HG03432 (cell line): ENCODE measurements around the gene ART3.
"Not testable (repeated sequence)": the region's sequence is repeated elsewhere in the genome, so short reads cannot be mapped to it uniquely, and the experiment has no call there.

ENCODE experiments used
- ATAC-seq: cut with Tn5 transposase; IDR thresholded peaks from one replicate; pipeline ENCODE4 v1.9.1; 2021; ENCODE audit warnings: mild to moderate bottlenecking, moderate library complexity; ENCODE audit not compliant: unreplicated experiment

Gene ART3, protein sequence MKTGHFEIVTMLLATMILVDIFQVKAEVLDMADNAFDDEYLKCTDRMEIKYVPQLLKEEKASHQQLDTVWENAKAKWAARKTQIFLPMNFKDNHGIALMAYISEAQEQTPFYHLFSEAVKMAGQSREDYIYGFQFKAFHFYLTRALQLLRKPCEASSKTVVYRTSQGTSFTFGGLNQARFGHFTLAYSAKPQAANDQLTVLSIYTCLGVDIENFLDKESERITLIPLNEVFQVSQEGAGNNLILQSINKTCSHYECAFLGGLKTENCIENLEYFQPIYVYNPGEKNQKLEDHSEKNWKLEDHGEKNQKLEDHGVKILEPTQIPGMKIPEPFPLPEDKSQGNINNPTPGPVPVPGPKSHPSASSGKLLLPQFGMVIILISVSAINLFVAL

GRCh38 chr4:76074468-76074867 lies at the start of gene ART3:
Gene ART3 (plus strand): TSS chr4:76074709. CDS start chr4:76075890, 1,181 bp downstream.
- ATAC-seq, result no peak

GRCh38 chr4:76028350-76028765 lies 46.2 kb upstream of the ART3 start:
- ATAC-seq, result no peak

DNA sequence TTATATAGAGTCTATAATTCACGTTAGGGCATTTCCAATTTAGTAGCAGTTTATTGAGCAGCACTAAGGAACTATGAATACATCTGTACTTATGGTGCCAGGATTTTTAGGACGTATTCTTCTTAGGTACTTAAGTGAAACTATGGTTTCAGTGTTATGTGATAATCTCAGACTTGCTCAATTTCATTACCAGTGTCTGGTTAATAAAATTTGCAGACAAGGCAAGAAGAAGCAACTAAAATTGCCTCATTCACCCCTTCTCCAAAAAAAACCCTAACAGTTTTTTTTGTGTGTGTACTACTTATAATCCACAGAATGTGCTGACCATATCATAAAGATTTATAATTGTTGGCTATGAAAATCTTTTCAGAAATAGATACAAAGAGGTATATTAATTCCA lies 45.2 kb upstream of the ART3 start:
- no peak for ATAC-seq

DNA sequence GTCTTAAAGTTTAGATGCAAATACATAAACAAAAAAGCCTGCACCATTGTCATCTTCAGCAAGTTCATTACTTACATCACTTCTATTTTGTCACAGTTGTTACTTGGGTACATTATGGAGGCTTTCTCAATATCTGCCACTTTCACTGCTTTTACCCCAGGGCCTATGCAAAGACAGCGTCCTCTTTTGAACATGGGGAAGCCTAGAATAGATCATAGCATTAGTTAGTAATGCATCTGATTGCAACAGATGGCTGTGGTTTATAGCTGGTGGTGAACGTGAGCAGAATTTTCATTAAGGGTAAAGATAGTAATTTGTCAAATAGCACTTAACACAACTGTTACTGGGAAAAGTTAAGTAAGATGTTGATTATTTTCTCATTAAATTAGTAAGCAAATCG lies 39.4 kb upstream of the ART3 start:
- no peak for ATAC-seq

- ATAC-seq, result no peak
These were observed 38.6 kb upstream of the ART3 start, which contains the start of gene CXCL11 for GRCh38 chr4:76035799-76036380. Gene CXCL11 (minus strand): TSS chr4:76036070. CDS start chr4:76035987, 83 bp downstream.

GRCh38 chr4:76036855-76037254 lies 37.7 kb upstream of the ART3 start:
- ATAC-seq, result no peak

DNA sequence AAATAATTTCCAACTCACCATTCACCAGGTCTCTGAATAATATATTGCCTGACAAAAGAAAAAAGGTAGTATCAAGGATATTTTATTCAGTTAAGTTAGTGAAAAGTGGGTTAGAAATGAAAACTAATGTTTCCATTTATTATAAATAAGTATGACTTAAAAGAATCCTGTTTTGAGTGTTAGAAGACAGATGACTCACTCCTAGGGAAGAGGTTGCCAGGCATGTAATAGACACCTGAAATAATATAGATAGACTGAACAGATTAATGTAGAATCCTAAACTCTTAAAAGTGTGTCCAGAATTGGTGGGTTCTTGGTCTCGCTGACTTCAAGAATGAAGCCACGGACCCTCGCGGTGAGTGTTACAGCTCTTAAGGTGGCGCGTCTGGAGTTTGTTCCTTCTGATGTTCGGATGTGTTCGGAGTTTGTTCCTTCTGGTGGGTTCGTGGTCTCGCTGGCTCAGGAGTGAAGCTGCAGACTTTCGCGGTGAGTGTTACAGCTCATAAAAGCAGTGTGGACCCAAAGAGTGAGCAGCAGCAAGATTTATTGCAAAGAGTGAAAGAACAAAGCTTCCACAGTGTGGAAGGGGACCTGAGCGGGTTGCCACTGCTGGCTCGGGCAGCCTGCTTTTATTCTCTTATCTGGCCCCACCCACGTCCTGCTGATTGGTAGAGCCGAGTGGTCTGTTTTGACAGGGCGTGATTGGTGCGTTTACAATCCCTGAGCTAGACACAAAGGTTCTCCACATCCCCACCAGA lies 32.1 kb upstream of the ART3 start:
- ATAC-seq, result not testable (repeated sequence)

GRCh38 chr4:76043306-76043705 lies 31.2 kb upstream of the ART3 start:
- not testable (repeated sequence) for ATAC-seq

- not testable (repeated sequence) for ATAC-seq
These were observed 29.8 kb upstream of the ART3 start for GRCh38 chr4:76044686-76045085.

DNA sequence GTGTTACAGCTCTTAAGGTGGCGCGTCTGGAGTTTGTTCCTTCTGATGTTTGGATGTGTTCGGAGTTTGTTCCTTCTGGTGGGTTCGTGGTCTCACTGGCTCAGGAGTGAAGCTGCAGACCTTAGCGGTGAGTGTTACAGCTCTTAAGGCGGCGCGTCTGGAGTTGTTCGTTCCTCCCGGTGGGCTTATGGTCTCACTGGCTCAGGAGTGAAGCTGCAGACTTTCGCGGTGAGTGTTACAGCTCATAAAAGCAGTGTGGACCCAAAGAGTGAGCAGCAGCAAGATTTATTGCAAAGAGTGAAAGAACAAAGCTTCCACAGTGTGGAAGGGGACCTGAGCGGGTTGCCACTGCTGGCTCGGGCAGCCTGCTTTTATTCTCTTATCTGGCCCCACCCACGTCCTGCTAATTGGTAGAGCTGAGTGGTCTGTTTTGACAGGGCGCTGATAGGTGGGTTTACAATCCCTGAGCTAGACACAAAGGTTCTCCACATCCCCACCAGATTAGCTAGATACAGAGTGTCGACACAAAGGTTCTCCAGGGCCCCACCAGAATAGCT lies 24.6 kb upstream of the ART3 start:
- not testable (repeated sequence) for ATAC-seq

- not testable (repeated sequence) for ATAC-seq
These were observed 23.9 kb upstream of the ART3 start for GRCh38 chr4:76050560-76051050.

GRCh38 chr4:76053730-76054129 lies 20.8 kb upstream of the ART3 start:
- no peak for ATAC-seq

DNA sequence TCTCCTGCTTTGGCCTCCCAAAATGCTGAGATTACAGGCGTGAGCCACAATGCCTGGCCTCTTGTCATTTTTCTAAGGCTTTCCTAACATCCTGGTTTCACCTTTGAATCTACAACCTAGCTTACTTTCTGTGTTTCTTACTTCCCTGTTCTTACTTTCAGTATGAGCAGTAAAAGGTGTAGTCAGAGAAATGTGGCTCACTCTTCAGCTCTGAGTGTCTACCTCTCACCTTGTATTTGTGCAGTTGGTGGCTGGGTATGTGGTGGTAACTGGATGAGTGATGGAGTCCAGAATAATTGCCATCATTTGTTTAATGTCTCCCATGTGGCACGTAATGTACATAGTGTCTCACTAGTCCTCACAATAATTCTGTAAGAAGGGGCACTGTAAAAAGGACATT lies 19.5 kb upstream of the ART3 start:
- ATAC-seq, result peak; percentile 97

DNA sequence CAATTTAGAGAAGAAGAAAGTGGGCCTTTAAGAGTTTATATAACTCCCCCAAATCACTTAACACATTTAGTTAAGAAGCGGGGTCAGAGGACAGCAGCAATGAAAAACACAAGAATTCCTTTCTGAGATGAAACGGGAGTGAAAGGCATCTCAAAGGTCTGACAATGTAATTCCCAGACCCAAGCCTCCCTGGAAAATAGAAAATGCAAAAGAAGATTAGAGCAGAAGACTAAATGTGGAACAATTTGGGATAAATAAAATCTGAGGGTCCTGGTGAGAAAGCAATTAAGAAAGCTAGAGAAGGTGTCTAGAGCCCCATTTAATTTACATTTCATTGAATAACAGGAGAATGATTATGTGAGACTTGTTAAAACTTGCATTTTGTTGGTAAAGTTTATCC lies 19.1 kb upstream of the ART3 start:
- no peak for ATAC-seq

DNA sequence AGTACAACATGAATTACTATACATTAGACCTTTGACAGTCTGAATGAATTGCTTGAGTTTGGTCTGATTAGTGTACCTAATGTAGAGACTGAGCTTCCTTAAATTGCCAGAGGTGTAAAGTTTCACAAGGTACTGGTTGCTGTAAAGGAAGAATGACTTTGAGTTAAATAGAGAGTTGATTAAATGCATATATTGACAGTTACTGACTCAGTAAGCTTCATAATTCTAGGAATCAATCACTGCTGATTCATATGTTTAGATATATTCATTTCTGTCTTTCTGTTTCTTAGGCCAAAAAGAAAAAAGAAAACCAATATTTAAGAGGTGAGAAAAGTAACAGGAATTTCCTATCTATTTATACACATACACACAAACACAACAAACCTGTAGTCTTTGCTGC lies 16.2 kb upstream of the ART3 start:
- peak; percentile 54 for ATAC-seq

GRCh38 chr4:76058888-76059426 lies 15.6 kb upstream of the ART3 start:
- no peak for ATAC-seq

GRCh38 chr4:76059750-76060149 lies 14.8 kb upstream of the ART3 start:
- ATAC-seq, result no peak

GRCh38 chr4:76060506-76060905 lies 14.0 kb upstream of the ART3 start:
- ATAC-seq, result no peak

GRCh38 chr4:76061421-76061820 lies 13.1 kb upstream of the ART3 start:
- ATAC-seq, result no peak

GRCh38 chr4:76061982-76062381 lies 12.5 kb upstream of the ART3 start:
- ATAC-seq, result peak; percentile 62

DNA sequence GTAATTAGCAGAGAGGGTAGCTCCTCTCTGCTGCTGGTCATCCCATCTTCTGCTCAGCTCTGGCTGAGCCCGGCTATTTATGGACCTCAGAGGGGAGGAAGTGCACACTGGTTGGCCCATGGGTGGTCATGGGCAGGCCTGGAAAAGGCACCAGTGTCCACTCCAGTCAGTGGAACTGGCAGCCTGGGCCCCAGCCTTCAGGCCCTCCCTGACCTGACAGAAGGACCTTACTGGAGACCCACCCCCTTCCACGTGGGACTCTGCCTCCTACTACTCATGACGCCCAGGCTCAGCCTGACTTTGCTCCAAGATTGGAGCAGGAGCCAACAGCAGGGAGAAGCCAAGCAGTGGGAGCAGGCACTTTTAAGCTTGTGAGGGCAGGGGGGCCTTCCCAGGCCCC lies 8.0 kb upstream of the ART3 start:
- no peak for ATAC-seq
